Stimulated activated CD4-positive, alpha-beta T cell treated with anti-CD3 and anti-CD28 coated beads, Interleukin-15, amount 100 ng/mL, for 48 hours (primary cell): Measurements from ENCODE around the gene CACNA1I.

Experiments used
- DNase-seq, 2 donors: peaks; one replicate each; pipeline ENCODE4 v3.0.0-alpha.2; 2020; ENCODE audit warnings: low read depth in 2 of 2

Gene CACNA1I

GRCh38 chr22:39693943-39694500, 123.5 kb downstream of the CACNA1I start:
- DNase-seq, result no peak

- no peak for DNase-seq
Observed at GRCh38 chr22:39697790-39698430, 127.4 kb downstream of the CACNA1I start.

DNA sequence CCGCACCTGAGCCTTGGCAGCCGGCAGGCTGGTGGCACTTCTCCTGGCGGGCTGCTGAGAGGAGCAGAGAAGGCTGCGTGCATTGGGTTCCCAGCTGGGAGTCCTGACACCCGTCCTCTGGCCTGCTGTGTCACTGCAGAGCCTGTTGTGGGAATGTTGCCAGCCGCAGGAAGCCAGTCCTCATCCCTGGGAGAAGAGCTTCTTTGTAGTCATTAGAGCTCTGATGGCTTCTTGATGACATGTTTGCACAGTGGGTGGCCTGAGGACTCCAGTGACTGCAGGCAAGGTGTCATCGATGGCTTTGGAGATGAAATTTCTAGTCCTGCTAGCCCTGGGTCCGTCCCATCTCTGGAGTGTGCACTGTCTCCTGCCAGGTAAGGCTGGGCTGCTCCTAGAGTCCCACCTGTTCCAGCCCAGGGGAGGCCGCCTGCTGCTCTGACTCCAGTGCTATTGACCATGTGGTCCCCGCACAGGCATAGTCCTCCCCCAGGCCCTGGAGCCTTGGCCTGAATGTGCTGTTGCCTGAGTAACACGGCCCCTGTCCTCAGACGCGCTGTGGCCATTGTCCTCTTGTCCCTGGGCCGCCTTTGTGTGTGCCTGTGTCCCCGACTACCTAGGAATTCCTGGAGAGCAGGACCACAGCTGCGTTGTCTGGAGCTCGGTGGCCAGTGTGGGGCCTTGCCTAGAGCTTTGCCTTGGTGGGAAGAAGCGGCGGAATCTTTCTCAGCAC, 129.2 kb downstream of the CACNA1I start:
- DNase-seq, result no peak

DNA sequence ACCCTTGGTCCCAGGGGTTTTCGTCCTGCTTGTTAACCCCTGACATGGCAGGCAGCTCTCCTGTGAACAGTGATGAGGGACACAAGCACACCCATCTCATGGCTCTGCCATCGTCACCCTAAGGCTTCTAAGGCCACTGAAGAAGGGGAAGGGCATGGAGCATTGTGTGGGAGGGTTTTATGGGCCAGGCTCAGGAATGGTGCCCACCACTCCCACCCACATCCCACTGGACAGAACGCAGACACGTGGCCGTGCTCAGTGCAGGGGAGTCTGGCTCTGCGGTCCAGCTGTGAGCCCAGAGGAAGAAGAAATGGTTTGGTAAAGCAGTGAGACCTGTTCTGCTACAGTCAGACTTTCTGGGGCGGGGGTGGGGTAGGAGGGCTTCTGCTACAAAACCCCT, 130.0 kb downstream of the CACNA1I start:
- no peak for DNase-seq

DNA sequence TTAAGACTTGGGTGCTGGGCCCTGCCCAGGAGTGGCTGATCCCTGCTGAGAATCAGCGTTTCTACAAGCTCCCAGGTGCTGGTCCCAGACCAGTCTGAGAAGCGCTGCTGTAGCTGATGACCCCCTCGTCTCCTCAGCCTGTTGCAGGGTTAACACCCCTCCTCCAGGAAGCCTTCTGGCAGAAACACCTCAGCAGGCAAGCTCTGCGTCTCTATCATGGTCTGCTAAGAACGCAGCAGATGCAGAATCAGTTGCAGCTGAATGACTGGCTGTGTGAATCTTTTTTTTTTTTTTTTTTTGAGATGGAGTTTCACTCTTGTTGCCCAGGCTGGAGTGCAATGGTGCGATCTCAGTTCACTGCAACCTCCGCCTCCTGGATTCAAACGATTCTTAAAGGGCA, 132.5 kb downstream of the CACNA1I start:
- no peak for DNase-seq

DNA sequence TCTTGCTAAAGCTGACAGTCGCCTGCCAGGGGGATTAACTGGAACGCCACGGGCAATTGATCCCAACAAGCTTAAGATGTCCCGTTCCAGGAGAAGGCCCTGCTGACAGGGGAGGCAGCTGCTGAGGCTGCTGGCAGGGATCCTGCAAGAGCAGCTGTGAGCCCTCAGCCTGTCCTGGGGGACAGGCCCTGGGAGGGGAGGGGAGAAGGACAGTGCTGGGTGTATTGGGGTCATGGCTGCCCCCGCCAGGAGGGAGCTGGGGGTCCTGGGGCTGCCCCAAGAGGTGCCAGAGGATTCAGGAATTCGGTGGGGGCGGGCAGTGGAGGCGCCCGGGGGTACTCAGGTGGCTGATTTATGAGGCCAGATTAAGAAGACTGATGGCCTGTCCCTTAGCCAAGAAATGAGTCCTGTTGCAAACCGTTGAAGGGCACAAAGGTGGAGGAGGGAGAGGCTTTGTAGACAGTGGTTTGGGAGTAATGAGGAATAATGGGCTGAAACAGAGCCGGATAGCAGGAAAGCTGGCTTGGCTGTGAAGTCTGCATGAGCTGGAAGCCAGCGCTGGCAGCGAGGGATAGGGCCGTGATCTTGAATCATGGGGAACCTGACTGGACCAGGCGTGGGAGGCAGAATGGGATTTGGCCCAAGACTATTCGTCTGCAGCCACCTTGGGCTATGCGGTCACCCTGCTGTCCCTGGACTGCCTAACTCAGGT, 133.5 kb downstream of the CACNA1I start:
- DNase-seq, result no peak

GRCh38 chr22:39705386-39705785, 134.8 kb downstream of the CACNA1I start:
- no peak for DNase-seq

- no peak for DNase-seq
Observed at GRCh38 chr22:39706376-39707140, 136.0 kb downstream of the CACNA1I start.

- no peak for DNase-seq
Observed at GRCh38 chr22:39707351-39707750, 136.8 kb downstream of the CACNA1I start.

- DNase-seq, result no peak
Observed at GRCh38 chr22:39707816-39708215, 137.3 kb downstream of the CACNA1I start.

DNA sequence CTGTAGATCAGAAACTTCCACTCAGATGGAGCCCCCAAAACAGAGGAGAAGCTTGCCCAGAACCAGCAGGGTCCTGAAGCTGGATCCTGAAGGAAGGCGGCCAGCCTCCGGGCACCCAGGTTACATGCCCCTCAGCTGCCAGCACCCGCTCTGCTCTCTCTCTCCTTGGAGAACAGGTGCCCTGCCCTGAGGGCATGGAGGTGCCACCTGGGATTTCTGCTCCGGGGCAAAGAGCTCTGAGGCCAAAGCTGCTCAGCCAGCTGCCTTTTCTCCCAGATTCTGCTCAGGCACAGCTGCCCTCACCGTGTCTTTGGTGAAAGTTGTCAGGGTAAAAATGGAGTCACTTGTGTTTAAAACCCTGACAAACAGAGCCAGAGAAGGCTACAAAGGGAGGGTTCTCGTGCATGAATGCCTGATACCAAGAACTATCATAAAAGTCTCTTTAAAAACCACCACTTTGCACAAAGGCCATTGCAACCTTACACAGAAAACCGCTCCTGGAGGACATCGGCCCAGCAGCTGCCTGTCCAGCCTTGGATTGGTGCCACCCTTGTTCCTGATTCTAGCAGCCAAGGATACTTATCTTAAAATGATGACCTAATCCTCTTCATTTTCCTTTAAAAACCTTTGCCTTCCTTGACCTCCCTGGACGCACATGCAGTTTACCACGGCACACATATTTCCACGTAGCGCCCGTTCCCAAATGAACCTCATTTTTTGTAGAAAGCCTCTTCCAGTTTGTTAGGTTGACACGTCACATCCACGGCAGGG, 140.0 kb downstream of the CACNA1I start:
- no peak for DNase-seq

DNA sequence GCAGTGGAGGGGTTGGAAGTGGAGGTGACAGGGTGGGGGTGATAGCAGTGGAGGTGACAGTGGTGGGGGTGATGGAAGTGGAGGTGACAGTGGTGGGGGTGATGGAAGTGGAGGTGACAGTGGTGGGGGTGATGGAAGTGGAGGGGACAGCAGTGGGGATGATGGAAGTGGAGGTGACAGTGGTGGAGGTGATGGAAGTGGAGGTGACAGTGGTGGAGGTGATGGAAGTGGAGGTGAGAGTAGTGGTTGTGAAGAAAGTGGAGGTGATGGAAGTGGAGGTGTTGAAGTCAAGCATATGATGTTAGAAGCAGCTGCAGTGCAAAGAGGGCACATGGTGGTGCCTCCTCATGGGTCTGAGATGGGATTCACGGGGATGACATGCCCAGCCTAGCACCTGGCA, 141.5 kb downstream of the CACNA1I start:
- no peak for DNase-seq

DNA sequence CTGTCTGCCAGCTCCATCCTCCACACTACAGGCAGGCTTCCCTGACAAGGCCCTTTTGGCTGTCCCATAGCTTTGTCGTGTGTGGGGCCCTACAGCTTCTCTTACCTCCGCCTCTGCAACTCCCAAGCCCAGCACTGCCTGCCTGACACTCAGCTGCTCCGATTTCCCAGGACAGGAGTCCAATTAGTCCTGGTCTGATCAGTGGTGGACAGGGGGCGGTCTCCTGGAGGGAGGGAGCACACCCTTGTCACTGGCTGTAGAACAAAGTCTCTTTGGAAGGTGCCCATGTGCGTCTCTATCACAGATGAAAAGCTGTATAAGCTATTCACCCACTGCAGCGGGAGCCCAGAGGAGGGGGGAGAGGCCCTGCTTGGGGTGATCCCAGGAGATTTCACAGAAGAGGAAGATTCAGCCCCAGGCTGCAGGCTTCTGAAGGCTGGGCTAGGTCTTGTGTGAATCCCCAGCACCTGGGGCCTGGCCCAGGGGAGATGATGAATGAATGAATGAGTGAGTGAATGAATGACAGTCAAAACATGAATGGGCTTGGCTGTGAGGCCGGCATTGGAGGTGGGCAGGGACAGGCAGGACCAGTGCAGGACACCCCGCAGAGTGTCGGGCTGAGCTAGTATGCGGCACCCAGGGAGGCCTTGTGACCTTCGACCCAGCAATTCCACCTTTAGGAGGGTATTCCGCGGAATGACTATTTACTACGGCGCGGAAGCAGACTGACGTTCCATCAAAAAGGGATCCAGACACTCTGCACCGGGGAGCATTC, 142.4 kb downstream of the CACNA1I start:
- no peak for DNase-seq

DNA sequence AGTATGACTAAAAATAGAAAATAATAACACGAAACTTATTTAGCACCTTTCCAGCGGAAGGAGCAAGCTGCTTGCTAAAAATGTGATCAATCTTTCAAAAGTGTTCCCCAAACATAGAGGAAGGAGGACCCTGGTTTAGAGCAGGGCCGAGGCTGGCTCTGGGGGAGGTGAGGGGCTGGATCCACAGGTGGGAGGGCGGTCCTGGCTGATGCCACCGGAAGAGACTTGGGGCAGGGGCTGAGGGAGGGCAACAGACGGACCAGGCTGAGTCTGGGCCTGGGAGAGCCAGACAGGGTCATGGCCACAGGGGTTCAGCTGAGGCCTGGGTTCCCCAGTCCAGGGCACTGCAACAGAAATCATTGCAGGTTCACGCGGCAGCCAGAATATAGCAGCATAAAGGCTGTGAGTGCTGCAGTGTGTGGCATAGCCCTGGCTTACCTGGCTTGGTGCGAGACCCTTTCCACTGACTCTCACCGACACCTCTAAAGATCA, 143.3 kb downstream of the CACNA1I start:
- no peak for DNase-seq

- DNase-seq, result no peak
Observed at GRCh38 chr22:39714321-39714720, 143.8 kb downstream of the CACNA1I start.

- DNase-seq, result no peak
Observed at GRCh38 chr22:39715778-39716495, 145.4 kb downstream of the CACNA1I start.

- DNase-seq, result no peak
Observed at GRCh38 chr22:39716534-39716933, 146.0 kb downstream of the CACNA1I start.

GRCh38 chr22:39717099-39717498, 146.5 kb downstream of the CACNA1I start:
- no peak for DNase-seq

DNA sequence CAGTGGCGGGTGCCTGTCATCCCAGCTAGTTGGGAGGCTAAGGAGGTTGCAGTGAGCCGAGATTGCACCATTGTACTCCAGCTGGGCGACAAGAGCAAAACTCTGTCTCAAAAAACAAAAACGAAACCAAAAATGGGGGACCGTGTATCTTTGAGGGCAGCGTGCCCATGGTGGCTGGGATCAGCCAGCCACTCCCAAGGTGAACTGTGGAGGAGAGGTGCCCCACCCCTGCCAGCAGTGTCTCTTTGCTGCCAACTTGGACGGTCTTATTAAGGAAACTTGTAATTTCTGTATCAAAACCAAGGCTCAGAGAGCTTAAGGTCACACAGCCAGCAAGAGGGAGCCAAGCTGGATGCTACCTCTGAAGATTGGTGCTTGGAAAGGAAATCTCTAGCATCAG, 147.7 kb downstream of the CACNA1I start:
- DNase-seq, result no peak
